Measurements from ENCODE around the gene SOS1.

The SOS1 gene

GRCh38 chr2:39022642-39023235 is 98.1 kb downstream of the SOS1 start:
- no peak for DNase-seq

DNA sequence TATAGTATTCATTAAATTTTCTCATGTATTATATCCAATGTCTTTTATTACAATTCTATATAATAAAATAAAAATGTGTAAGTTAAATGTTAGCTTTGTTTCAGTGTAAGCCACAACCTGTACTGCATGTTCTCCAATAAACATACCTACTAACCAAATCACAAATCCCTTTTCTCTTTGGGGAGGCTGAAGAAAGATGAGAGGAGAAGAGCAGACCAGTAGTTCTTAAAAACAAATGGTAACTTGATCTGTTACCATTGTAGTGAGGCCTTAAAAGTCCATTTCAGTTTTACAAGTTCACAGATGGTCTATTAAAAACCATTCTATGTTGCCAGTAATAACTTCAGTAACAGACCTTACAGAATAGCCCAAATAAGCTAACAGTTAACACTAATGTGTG is 100.5 kb downstream of the SOS1 start:
- no peak for DNase-seq

DNA sequence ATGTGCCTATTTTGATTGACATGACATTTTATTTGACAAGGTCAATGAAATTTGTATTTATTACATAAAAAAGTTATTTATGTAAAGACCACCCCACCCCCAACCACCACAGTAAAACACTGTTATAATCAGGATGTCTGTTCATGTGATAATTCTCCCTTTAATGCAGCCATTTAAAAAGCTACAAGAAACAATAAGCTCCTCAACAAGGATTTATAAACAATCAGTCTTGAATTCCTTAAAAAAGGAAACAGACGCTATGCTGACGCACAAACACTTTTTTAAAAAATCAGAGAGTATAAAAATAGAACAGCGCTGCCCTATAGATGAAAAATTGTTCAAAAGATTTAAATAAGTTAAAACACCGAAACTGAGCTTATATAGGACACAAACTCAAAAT is 102.2 kb downstream of the SOS1 start:
- no peak for DNase-seq

DNA sequence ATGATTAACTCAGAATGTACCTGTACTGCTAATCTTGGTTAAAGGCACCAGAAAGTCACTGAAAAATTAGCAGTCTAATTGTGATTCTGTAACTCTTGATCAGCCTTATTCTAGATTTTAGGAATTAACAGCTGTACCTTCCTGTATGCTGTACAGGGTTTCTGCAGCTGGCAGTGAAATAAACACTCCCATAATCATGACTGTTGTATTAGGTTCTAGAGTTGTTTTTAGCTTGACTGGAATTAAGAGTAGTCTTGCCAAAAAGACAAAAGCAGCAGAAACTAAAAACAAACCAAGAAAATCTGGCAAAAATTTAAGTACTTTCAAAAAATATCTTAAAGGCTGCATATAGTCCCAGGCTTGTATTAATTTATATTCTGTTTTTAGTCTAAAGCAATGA is 103.5 kb downstream of the SOS1 start:
- DNase-seq = no peak

DNA sequence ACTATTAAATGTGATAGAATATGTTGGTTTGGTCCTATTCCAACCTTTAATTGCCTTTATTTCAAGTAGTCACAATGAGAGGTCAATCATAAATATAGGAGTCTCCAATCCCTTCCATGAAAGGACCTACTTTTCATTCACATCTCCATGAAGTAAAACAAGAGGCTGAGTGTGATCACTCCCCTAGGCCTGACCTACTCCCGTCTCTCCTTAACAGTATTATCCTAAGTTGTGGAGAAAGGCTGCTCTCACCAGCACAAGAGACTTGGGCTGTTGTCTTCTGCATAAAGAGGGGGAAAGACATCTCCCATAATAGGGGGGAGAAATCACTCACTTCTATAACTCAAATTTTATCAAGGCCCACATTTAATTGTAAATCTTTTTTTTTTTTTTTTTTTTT is 105.4 kb downstream of the SOS1 start:
- no peak for DNase-seq

DNA sequence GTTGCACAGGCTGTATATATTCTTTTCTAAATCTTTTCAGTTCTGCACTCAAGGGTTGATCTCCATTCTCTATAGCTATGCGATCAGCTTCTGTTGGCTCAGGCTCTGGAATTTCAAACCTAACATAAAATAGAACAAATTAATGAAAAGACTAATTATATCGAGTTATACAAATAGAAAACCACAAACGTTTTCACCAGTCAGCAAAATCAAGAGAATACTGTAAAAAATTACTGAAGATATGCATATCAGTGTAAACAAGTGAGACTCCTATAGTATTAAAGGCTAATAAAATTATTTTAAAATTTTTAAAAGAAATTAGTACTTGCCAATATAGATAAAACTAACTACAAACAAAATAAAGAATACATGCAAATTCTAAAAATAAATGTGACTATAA is 107.0 kb downstream of the SOS1 start:
- no peak for DNase-seq

DNA sequence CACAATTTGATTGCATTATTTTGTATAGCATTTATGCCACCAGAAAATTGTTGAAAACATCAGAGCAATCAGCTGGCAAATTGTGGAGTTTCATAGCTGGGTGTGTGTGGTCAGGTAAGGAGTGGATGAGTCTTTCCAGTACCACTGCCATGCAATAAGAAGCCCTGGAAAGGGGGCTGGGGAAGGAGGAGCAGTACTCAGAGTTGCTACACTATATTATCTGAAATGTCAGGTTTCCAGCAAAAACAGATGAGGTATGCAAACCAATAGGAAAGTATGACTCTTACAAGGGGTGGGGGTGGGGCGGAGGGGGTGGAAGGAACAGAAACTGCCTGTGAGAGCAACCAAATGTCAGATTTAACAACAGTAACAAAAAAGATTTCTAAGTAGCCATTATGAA is 112.2 kb downstream of the SOS1 start:
- no peak for DNase-seq

- DNase-seq = no peak
Measured at GRCh38 chr2:39007875-39008504, 112.9 kb downstream of the SOS1 start.

DNA sequence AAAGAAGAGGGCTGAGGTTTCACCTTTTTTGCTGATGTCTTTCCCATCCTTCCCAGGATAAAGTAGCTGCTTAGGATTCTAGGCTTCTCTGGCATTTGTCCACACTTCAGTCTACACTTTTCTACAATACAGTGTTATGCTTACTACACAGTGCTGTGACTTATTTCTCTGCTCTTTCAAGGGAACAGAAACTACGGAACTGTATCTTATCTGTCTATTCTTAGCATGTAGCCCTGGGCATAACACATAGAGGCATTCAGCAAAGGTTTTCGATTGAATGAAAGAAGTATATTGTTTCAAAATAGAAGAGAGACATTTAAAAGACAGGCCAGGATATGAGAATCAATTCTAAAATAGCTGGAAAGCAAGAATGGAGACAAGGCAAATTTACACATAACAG is 120.3 kb downstream of the SOS1 start:
- no peak for DNase-seq

- DNase-seq = no peak
Measured at GRCh38 chr2:38997781-38998180, 123.1 kb downstream of the SOS1 start.

DNA sequence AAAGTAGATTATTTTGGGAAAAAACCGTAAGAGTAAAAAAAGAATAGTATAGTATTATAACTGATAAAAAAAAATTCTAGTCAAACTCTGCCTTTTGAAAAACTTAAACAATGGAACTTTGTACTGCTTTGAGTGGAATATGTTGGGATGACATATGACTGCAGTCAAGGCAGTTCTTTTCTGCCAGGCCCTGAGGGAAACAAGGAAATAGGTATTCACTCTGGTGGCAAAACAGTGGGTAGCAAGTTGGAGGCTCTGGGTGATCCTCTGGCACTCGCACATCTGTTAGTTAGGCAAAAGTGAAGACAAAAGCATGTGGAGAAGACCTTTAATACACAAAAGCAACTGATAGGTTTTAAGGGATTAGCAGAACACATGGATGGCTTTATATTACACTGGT is 129.0 kb downstream of the SOS1 start:
- DNase-seq = no peak

DNA sequence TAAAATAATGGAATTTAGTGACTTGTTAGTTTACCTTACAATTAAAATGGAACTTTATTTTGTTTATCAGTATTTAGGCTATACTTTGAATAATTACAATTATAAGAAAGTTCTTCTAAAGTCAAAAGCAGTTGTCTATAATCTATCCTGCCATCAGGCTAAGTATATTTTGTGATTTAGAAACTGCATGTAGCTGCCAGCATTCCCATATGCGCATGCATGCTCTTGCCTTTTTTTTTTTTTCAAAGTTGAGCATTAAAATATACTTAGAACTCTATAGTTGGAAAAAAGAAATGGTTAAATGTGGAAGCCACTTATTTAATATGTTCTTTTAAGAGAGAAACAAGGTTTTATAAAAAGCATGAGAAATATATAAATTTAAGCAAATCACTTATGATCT is 132.1 kb downstream of the SOS1 start:
- DNase-seq = no peak

GRCh38 chr2:38982498-38982897 is 138.4 kb downstream of the SOS1 start:
- no peak for DNase-seq

DNA sequence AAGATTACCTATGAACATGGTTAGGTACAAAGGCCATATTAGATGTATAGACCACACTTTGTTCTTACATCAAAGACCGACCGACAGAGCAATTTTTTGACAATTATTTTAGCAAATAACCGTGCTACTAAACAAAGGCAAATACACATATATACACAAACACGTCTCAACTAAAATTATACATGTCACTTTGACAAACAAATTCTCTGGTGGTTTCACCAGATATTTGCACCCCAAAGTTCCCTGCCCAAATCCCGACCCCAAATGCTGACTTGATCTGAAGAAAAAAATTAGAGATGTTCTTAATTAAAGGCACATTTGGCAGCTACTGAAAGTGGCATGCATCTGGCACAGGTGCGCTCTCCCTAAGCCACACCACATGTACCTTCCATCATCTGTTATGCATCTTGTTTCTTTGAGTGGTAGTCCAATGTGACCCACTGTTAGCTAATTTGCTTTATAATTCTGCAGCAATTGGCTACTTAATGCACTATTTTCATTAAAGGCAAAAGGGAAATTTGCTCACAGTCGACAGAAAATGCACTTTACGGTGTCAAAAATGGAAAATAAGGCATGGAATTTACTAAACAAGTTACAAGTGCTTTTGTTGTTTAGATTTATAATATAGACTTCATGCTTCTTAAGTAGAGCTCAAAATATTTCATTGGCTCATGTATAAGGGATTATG is 139.0 kb downstream of the SOS1 start:
- no peak for DNase-seq

DNA sequence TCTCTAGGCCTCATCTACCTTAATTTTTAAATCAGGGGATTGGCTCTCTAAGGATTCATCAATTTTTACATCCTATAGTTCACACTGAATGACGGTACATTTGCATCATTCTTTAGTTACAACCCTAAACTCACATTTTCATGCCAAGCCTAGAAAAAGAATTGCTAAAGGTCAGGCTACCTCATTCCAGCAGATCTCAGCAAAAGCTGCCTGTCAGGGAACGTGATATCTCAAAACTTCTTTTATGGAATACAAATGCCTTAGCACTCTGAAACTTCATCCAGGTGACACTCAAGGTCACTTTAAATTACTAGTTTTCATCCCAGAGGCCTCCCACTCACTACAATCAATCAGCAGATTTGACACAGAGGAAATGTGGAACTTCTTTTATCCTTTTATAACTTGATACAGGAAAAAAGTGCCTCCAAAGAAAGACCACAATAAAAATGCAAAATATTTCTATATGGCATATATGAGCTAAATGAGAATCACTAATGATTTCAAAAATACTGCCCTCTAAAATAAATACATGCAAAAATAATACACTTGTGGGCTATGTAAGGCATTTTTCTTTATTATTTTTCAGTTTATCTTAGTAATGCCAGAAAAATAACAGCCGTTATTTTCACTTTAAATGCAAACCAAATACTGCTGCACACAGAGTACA is 139.7 kb downstream of the SOS1 start:
- no peak for DNase-seq

DNA sequence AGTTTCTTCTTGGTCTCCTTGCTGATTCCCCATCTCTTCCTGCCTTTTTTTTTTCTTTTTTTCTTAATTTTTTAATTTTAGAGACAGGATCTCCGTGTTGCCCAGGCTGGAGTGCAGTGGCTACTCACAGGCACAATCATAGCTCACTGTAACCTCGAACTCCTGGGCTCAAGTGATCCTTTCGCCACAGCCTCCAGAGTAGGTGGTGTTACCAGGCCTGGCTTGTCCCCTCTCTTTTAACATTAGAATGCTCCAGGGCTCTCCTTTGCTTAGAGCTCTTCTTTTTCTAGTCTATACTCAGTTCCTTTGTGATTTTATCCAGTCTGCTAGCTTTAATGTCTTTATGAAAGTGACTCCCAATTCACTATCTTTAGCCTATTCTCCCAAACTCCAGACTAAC is 141.9 kb downstream of the SOS1 start:
- no peak for DNase-seq

DNA sequence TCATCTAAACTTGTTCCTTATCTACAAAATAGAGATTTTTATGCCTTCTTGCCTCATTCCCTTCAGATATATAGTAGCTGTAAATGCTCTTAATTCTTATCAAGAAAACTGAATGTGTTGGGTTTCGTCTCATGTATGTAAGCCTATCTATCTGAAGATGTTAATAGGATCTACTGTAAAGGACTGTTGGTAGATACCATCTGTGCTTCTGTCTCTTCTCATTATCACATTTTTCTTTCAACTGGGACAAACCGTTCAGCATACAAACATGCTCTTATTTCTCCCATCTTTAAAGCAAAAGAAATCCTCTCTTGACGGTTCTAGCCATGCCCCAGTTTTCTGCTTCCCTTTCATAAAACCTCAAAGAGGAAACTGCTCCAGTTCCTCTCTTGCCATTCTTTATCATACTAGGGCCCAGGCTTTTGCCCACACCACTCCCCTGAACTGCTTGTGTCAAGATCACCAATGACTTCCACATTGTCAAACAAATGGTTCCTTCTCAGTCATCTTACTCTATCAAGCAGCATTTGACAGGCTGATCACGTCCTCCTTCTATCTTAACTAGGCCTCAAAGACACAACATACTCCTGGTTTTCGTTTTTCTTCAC is 142.5 kb downstream of the SOS1 start:
- no peak for DNase-seq

DNA sequence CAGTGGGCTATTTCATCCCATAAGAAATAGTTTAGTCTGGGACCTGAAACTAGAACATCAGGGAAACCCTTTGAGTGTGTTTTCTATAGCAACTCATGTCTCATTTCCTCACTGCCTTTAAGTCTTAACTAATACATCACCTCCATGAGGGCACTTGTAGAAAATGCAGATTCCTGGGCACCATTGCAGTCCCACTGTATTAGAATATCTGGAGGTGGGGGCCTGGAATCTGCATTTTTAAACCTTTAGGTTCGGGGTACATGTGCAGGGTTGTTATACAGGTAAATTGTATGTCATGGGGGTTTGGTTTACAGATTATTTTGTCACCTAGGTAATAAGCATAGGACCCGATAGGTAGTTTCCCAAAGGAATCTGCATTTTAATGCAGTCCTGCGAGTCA is 143.8 kb downstream of the SOS1 start:
- DNase-seq = no peak

DNA sequence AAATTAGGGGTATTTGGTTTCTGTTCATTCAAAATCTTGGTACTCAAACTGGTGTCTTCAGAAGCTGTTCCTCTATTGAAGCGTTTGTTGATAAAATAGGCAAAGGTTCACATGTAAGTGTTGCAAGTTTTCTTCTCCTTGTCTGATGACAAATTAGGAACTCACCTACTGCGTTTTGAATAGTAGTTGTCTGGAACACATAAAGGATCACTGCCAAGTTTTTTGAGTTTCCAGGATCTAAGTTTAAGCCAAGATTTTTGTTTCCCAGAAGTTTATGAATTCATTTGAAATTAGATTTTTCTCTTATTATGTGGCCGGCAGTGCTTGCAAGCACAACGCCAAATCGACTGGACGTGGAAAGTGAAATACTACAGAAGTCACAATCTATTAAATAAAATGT is 145.8 kb downstream of the SOS1 start:
- DNase-seq = no peak

- no peak for DNase-seq
Measured at GRCh38 chr2:38973266-38973665, 147.6 kb downstream of the SOS1 start.

GRCh38 chr2:38971377-38971776 is 149.5 kb downstream of the SOS1 start:
- DNase-seq = no peak

- DNase-seq = no peak
Measured at GRCh38 chr2:38968021-38968420, 152.8 kb downstream of the SOS1 start.

GRCh38 chr2:38966678-38967077 is 154.2 kb downstream of the SOS1 start:
- no peak for DNase-seq

GRCh38 chr2:38966006-38966405 is 154.8 kb downstream of the SOS1 start:
- no peak for DNase-seq
